Right kidney (tissue), 1 donor: ENCODE results near the gene KCNMA1.

Experiments used
- DNase-seq: peaks from one replicate; pipeline ENCODE4 v3.0.0-alpha.2; 2016

Gene KCNMA1

DNA sequence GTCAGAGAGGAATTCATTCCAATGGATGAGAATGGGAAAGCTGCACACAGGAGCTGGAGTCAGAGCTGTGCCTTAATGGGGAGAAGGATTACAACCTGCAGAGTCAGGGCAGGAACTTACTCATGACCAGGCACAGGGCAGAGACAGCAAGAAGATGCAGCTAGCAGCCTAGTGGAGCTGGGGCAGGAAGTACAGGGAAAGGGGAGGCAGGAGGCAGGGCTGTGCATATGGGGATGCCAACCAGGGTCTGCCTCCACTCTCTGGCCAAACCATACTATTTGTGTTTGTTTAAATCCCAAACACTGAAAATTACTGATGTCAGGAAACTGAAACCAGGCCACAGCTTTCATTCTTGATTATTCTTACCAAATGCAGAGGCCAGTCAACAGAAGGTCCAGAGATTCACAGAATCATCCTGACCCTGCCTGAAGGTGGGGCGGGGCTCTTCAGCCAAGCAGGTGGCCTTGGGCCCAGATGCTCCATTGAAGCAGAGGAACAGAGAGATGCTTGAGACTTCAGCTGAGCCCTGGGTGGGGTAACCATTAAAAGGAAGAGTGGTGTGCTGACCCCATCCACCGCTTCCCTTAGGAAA lies 461.9 kb downstream of the KCNMA1 start:
- no peak for DNase-seq

GRCh38 chr10:77173615-77174461 lies 463.8 kb downstream of the KCNMA1 start:
- peak; percentile 31 for DNase-seq

GRCh38 chr10:77172086-77172485 lies 465.5 kb downstream of the KCNMA1 start:
- DNase-seq, result no peak

- no peak for DNase-seq
Observed at GRCh38 chr10:77168861-77169260, 468.7 kb downstream of the KCNMA1 start.

- no peak for DNase-seq
Observed at GRCh38 chr10:77168161-77168560, 469.4 kb downstream of the KCNMA1 start.

DNA sequence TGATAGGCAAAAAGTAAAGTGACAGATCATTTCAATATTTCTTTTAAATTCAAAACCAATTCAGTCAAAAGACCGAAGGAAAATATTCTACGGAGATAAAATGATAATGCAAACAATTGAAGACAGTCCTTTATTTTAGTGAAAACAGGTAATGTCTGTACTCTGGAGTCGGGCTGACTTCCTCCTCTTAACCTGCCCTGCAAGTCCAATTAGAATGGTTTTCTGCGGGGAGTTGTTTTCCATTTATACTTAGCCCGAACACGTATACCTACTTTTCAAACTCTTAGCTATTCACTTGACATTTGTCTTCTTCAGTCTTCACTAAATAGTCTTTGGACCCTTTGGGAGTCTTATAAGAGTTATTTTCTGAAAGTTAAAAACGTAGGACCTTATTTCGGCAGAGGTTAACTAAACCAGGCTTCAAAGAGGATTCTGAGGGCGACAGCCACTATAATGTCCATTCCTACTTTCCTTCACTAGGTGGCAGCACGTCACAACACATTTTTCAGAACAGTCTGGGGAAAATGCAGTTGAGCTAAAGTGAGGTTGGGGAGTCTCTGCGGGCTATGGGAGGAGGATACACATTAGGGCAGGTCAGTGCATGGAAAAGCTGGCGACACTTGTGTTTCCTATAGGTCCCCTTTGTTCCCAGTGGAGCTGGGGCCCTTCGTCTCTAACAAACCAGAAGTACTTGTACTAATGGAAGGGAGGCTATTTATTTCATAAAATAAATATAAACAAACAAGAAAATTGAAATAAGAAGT lies 472.0 kb downstream of the KCNMA1 start:
- peak; percentile 37 for DNase-seq

DNA sequence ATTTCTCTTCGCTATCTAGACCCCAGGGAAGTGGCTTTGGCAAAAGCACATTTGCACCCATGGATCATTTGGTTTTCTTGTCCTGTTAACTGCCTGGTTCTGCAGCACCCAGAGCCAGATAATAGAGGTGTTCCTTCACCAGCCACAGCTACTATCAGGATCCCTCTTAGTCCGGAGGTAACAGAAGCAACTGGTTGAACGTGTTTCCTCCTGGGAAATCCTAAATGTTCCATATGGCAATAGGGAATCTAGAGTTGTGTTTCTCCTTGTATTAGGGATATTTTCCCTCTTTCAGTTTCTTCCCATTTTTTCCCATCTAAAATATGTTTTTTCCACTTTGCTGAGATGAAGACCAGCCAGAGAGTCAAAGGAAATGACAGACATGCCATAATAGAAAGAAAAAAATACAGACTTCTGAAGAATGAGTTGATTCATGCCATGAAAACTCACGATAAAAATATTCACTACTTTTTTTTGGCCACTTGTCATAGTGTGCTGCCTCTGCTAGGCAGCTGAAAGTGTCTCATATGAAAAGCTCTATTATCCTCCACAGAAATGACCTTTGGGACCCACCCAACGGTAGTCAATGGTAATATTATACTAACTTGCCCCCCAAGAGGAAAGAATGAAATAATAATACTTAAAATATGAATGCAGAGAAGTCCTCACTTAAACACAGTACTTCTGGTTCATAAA lies 472.8 kb downstream of the KCNMA1 start:
- DNase-seq, result no peak

GRCh38 chr10:77163670-77164348 lies 473.8 kb downstream of the KCNMA1 start:
- no peak for DNase-seq

GRCh38 chr10:77162697-77163096 lies 474.9 kb downstream of the KCNMA1 start:
- DNase-seq, result no peak

- no peak for DNase-seq
Observed at GRCh38 chr10:77160679-77161078, 476.9 kb downstream of the KCNMA1 start.

DNA sequence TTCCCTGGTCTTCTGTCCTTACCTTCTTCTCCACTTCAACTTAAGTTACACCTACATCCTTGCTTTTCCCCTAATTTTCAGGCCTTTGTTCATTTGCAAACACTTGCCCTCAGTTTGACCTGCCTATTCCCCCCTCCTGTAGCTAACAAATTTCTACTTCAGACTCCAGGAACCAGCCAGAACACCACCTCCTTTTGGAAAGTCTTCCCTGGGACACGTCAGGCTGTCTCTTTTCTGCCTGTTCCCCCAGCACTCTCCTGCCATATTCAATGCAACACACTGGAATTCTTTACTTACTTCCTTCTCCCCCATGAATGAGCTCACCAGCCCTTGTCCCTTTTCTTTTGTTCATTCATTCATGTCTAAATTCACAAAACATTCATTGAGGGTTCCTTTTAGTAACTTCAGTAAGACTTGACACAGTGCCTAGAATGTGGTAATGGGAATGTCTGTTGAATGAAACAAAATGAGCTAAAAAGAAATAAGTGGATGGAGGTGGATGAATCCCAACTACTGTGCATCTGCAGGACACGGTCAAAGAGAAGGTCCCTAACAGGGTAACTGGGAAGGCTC lies 478.0 kb downstream of the KCNMA1 start:
- DNase-seq, result no peak

DNA sequence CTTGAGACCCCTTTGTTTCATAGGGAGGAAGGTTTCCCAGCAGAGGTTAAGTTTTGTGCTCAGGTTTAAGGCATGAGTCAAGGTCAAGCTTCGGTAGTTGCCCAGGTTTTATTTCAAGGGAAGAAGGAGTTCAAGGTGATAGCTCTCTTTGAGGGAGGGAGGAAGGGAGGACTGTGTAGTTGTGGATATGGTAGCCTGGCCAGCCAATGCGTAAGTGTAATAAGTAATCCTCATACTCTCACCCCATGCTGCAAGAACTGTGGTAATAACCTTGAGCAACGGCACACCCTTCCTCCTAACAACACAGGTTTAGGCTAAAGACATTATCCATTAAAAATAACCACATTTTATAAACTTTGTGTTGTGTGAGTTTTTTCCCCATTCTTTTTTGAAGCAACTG lies 478.9 kb downstream of the KCNMA1 start:
- no peak for DNase-seq

GRCh38 chr10:77157248-77158019 lies 480.2 kb downstream of the KCNMA1 start:
- DNase-seq, result no peak

- DNase-seq, result no peak
Observed at GRCh38 chr10:77156406-77156879, 481.2 kb downstream of the KCNMA1 start.

GRCh38 chr10:77152256-77152655 lies 485.4 kb downstream of the KCNMA1 start:
- DNase-seq, result no peak

DNA sequence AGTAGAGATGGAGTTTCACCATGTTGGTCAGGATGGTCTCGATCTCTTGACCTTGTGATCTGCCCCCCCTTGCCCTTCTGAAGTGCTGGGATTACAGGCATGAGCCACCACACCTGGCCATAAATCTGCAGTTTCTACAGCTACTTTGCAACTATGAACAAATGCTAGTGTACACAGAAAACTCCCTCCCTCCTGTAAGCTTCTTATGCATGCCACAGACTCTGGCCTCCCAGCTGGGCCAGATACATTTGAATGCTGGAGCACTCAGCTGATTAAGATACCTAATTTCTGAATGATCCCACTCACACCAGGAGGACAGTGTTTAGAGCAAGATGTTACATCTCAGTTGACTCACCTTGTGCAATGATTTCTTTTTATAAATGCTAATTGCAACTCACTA lies 486.2 kb downstream of the KCNMA1 start:
- DNase-seq, result no peak

DNA sequence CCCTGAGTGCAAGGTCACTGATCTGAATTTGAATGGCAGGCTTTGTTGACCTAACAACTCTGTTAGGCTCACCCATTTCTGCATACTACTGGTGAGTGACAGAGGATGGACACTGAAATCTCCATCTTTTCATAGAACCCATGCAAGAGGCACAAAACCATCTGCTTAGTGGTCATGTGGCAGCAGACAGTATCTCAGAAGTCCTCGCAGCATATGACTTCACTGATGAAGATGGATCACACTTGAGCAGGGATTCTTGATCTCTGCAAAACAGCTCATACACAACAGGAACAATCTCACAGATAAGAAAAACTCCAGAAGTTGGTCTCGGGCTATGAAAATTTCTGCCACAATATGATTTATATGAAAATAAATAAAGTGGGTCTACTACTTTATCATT lies 487.9 kb downstream of the KCNMA1 start:
- no peak for DNase-seq

DNA sequence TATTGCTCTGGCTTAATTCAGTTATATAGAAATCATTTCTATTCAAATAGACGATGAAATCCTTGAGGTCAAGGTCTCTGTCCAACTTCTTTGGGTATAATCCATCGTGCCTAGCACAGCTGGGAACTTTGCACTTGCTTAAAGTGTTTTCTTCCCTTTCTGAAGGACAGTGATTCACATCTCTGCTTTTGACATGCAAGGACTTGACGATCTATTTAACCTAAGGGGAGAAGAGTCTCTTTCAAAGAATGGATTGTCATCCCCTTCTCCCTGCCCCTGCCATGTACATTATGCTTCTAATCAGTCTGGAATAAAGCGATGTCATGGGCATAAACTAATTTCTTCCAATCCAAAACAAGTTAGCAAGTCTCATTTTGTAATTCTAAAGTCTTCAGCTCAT lies 488.6 kb downstream of the KCNMA1 start:
- no peak for DNase-seq

DNA sequence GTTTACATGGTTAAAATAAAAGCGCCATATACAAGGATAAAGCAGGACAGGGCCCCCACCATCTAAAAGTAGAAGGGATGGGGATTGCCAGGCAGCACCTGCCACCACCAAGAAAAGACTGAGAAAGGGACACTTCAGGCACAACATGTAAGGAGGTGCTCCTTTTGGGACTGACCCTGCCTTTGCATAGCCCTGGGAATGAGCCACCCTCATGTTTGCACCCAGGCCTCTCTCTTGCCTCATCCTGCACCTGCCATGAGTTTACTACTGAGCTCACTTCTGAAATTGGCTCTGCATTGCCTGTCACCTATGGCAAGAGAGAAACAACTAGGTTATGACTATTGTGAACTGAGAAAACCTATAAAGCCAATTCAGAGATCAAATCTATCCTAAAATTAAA lies 489.7 kb downstream of the KCNMA1 start:
- DNase-seq, result no peak

DNA sequence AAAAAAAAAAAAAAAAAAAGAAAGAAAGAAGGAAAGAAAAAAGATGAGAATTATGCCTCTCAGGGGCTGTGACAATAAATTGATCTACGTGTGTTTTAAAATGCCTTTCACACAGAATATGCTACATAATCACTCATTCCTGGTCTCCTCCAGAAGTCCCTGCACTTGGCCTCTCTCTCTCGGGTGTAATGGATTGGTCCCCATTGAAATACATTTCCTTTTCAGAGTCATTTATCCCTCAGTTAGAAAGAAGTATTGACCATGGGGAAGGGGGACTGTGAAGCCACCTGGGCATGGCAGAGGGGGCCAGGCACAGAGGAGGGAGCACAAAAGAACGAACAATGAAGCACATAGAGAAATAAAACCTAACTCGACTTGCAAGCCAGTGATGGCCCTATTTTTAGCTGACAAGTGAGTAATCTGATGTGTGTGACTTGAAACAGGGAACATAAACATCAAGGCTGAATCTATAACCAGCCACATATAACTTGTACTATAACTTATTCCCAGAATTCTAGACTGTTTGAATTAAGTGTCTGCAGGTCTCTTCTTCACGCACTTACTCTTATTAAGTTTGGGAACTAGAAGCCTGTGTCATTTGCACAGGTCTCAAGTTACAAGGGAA lies 490.8 kb downstream of the KCNMA1 start:
- no peak for DNase-seq
